ENCODE data around the gene KSR1. TPM values are rescaled to one million over a fixed set of nuclear protein-coding genes. Genes with fewer than 3 reads are reported as not detected.

The KSR1 gene
- total and polyA plus RNA-seq, 2 of the 8 experiments (the other 6 are each of a cell fraction or from before 2014, with no cell fraction given) = 14.1 to 34.7 TPM

GRCh38 chr17:27573548-27573947, 117.3 kb downstream of the KSR1 start:
- DNase-seq (ENCODE audit: low read depth in 1 of 2, low spot score in 2 of 2) = no peak

More at GRCh38 chr17:27573548-27573947, 117.3 kb downstream of the KSR1 start:
- TF ChIP-seq CHD1 (IDR thresholded peaks at IDR 0.05; ENCODE audit: low read depth, low read length) (no peak), BRCA1 (IDR thresholded peaks at IDR 0.05; ENCODE audit: low read depth, low read length) (no peak), TEAD4 (IDR thresholded peaks at IDR 0.05; ENCODE audit: low read depth, low read length) (no peak), SP1 (IDR thresholded peaks at IDR 0.05; ENCODE audit: low read depth, low read length) (no peak), JUND (IDR thresholded peaks at IDR 0.05; ENCODE audit: low read length) (no peak), E2F6 (IDR thresholded peaks at IDR 0.05) (no peak)
- TF ChIP-seq, protein P1, sequence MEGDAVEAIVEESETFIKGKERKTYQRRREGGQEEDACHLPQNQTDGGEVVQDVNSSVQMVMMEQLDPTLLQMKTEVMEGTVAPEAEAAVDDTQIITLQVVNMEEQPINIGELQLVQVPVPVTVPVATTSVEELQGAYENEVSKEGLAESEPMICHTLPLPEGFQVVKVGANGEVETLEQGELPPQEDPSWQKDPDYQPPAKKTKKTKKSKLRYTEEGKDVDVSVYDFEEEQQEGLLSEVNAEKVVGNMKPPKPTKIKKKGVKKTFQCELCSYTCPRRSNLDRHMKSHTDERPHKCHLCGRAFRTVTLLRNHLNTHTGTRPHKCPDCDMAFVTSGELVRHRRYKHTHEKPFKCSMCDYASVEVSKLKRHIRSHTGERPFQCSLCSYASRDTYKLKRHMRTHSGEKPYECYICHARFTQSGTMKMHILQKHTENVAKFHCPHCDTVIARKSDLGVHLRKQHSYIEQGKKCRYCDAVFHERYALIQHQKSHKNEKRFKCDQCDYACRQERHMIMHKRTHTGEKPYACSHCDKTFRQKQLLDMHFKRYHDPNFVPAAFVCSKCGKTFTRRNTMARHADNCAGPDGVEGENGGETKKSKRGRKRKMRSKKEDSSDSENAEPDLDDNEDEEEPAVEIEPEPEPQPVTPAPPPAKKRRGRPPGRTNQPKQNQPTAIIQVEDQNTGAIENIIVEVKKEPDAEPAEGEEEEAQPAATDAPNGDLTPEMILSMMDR (IDR thresholded peaks at IDR 0.05; ENCODE audit: control extremely low read depth in 1 of 3, insufficient read depth in 1 of 3, low read depth in 1 of 3, low read length in 3 of 3) = no peak
- no peak overlapping the region for H3K14ac ChIP-seq (ENCODE audit: insufficient read length)
- H3K56ac ChIP-seq (replicated peaks; ENCODE audit: insufficient read length, low read depth, low read length) = no peak overlapping the region
- no peak overlapping the region for H2AK5ac ChIP-seq (ENCODE audit: low read depth, low read length)
- no peaks in the 10 kb centered on the region for H3K9me3 ChIP-seq (ENCODE audit: insufficient read depth in 2 of 2, low read depth in 1 of 2, low read length in 1 of 2)
- no peak overlapping the region for H3K23ac ChIP-seq (ENCODE audit: insufficient read length)
- peaks cover 4 to 19% (median 10%) of the 10 kb centered on the region in 4 experiments; a peak in 6 of 7 replicates for H3K4me1 ChIP-seq (replicated peaks in 1 of 4; ENCODE audit: control insufficient read depth in 3 of 4, insufficient read depth in 4 of 4, low read length in 3 of 4)
- no peaks in the 10 kb centered on the region for H4K20me1 ChIP-seq (replicated peaks in 1 of 2; ENCODE audit: control insufficient read depth in 1 of 2, insufficient read depth in 2 of 2, low read length in 2 of 2)
- no peaks in the 10 kb centered on the region for H3K27me3 ChIP-seq (replicated peaks in 1 of 4; ENCODE audit: control insufficient read depth in 3 of 4, extremely low read depth in 1 of 4, insufficient read depth in 3 of 4, low read length in 3 of 4)
- no peak overlapping the region for H4K8ac ChIP-seq (ENCODE audit: extremely low read depth, insufficient read depth, low read length)
- no peak overlapping the region for H3K4me2 ChIP-seq (ENCODE audit: insufficient read depth in 1 of 2, low read depth in 2 of 2, low read length in 2 of 2)
- H4K5ac ChIP-seq (ENCODE audit: insufficient read length, low read depth, low read length) = no peak overlapping the region
- H2BK120ac ChIP-seq (replicated peaks; ENCODE audit: low read depth, low read length) = no peak overlapping the region
- 0 out of 2 replicates have a peak, but pooled peaks cover 6% of the 10 kb centered on the region for H3K79me1 ChIP-seq (ENCODE audit: low read depth, low read length)
- H4K91ac ChIP-seq (replicated peaks; ENCODE audit: insufficient read length, low read length) = no peak overlapping the region
- no peak overlapping the region for H2AFZ ChIP-seq (ENCODE audit: low read length)
- no peak overlapping the region for H2BK20ac ChIP-seq (ENCODE audit: low read length)
- H3K27ac ChIP-seq (ENCODE audit: low read depth, low read length) = no peak overlapping the region
- no peak overlapping the region for H2BK5ac ChIP-seq (ENCODE audit: low read depth, low read length)
- no peak overlapping the region for H3K18ac ChIP-seq (ENCODE audit: extremely low read depth, low read length)
- H3K4ac ChIP-seq (replicated peaks; ENCODE audit: insufficient read length, low read depth, low read length) = no peak overlapping the region
- no peak overlapping the region for H2BK15ac ChIP-seq (ENCODE audit: low read length)
- no peaks in the 10 kb centered on the region for H3K36me3 ChIP-seq (ENCODE audit: control insufficient read depth in 2 of 4, insufficient read depth in 4 of 4, low read length in 3 of 4)
- ChIA-PET CTCF (ENCODE audit: partially characterized antibody) (interaction anchor here (1.1 to 2.7 kb wide), 9 partner anchors 11 to 142 kb away, joined by 3 to 10 read pairs (median 3); no protein-coding TSS in a partner anchor), POLR2A (ENCODE audit: partially characterized antibody) (interaction anchor here (1.8 kb wide), 1 partner anchor 280 kb away, joined by 4 read pairs; the partner anchor contains the start of gene WSB1)
- FAIRE-seq = no peak
- 88% methylated on average over 5 of the region's 5 CpGs; no CpG with 5 or more reads in 1 of the 2 experiments for WGBS, 2 experiments (ENCODE audit: extremely low coverage in 1 of 2, insufficient coverage in 1 of 2, insufficient read length in 1 of 2, insufficient replicate concordance in 2 of 2, low coverage in 1 of 2, low lambda C conversion rate in 2 of 2, missing lambda C conversion rate in 1 of 2)
- no peak overlapping the region for H3K4me3 ChIP-seq (ENCODE audit: extremely low read depth in 1 of 4, insufficient read depth in 2 of 4, low read depth in 3 of 4, low read length in 4 of 4)
- no peaks in the 10 kb centered on the region; the same call in 1 of the 2 replicates for H3K23me2 ChIP-seq (ENCODE audit: low read depth, low read length)
- peaks cover 0 to 20% of the 10 kb centered on the region in 2 experiments; a peak in 1 of 4 replicates for H3K79me2 ChIP-seq (ENCODE audit: control insufficient read depth in 1 of 2, insufficient read depth in 2 of 2, low read length in 2 of 2)
- H3K9ac ChIP-seq (replicated peaks in 1 of 4; ENCODE audit: extremely low read depth in 1 of 4, low read depth in 3 of 4, low read length in 3 of 4) = no peak overlapping the region; a peak in 1 of 7 replicates
- H2BK12ac ChIP-seq (ENCODE audit: low read depth, low read length) = no peak overlapping the region

Measured in H1 (cell line).